22Rv1 (cell line): ENCODE measurements around the gene IL17B.

Experiments
- H3K27ac ChIP-seq: fragments of 450-650 bp; 2 replicates; pipeline ENCODE4 v1.5.1; 2017
- ZFX ChIP-seq: fragments of 450-650 bp; IDR thresholded peaks from 2 replicates; pipeline ENCODE4 v1.6.1; 2017; ENCODE audit warnings: antibody characterized with exemption, borderline replicate concordance
- TF ChIP-seq, protein P1 (sequence below): fragments of 450-650 bp; IDR thresholded peaks from 2 replicates; pipeline ENCODE4 v1.5.1; 2017; ENCODE audit warnings: mild to moderate bottlenecking

IL17B gene

DNA sequence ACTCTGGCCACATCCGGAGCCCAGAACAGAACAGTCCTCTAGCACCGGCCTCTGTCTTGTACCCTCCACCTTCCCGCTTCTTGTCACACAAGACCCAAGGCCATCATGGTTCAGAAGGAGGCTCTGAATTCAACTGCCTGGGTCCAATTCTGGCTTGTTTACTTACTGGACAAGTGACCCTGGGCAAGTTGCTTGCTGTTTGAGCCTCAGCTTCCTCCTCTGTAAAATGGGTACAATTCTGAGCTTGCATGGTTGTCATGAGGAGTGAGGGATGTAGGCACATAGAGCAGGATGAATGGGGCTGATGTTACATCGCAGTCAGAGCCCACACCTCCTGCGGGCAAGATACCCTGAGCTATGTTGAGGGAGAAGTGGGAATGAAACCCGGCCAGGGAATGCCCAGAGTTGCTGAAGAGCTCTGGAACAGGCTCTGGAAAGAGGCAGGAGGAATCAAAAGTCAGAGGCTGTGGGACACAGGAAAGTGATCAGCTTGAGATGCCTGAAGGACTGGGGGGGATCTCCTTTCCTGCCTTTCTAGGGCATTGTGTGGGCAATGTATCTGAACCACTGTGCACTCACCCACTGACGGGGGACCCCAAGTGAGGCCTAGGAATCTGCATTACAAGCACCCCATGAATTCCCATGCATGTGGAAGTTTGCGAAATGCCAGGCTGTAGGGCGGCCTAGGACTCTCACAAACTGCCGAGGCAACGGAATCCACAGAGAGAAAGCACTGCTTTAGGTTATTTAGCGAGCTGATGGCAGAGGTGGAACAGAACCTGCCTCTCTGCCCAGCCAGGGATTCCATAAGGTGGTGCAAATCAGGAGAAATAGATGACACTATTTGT, 29.4 kb upstream of the IL17B start:
- TF ChIP-seq, protein P1, sequence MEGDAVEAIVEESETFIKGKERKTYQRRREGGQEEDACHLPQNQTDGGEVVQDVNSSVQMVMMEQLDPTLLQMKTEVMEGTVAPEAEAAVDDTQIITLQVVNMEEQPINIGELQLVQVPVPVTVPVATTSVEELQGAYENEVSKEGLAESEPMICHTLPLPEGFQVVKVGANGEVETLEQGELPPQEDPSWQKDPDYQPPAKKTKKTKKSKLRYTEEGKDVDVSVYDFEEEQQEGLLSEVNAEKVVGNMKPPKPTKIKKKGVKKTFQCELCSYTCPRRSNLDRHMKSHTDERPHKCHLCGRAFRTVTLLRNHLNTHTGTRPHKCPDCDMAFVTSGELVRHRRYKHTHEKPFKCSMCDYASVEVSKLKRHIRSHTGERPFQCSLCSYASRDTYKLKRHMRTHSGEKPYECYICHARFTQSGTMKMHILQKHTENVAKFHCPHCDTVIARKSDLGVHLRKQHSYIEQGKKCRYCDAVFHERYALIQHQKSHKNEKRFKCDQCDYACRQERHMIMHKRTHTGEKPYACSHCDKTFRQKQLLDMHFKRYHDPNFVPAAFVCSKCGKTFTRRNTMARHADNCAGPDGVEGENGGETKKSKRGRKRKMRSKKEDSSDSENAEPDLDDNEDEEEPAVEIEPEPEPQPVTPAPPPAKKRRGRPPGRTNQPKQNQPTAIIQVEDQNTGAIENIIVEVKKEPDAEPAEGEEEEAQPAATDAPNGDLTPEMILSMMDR, result no peak
- no peak for TF ChIP-seq ZFX
- H3K27ac ChIP-seq, result no peak overlapping the region

DNA sequence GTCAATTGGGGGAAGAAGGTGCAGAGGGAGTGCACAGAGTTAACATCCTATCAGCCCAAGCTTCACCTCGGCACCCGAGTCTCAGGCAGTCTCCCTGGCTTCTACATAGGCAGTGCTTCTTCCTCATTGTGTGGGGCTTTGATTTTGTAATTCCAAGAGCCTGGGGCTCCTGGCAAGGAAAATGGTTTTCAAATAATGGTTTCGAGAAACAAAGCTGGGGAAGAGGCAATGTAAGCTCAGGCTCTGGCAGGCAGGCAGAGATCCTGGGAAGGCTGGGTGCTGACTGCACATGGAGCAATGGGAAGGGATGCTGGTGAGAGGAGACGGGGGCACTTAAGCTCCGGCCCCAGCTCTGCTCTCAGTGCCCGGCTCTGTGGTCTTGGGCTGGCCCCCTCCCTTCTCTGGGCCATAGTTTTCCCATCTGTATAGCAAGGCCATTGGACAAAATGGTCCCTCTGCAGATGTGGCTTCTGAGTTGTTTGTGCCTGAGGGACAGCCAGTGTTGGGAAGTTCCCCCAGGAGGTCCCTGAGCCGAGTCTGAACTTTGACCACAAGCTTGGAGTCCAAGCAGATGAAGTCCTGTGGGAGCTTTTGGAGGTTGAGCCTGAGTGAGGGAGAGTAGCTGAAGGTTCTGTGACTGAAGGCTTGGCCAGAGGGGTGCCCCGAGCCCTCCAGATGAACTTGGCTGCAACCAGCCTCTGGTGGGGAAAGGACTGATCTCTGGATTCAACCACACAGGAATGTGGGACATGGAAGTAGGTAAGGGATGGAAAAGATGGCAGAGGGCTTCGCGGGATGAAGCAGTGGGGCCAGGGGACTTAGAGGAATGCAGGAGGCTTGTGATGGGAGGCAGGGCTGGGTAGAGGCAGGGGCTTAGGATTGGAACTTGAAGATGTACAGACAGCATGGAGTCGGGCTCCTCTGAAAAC, 28.5 kb upstream of the IL17B start:
- TF ChIP-seq, protein P1, result no peak
- no peak for TF ChIP-seq ZFX
- no peak overlapping the region for H3K27ac ChIP-seq

DNA sequence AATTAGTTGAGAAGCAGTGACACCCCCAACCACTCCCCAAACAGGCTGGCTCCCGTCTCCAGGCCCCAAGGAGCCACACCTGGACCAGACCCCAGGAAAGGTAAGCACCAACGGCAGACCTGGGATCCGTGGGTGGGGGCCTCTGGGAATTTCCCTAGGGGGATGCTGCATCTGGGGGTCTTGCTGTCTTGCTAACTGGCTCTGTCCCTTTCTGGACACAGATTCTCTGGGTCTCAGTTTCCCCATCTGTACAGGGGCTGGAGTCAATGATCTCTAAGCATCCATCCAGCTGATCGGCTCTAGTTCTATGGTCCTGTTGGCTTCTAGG, 27.9 kb upstream of the IL17B start:
- TF ChIP-seq ZFX, result no peak
- TF ChIP-seq, protein P1, result no peak
- no peak overlapping the region for H3K27ac ChIP-seq

DNA sequence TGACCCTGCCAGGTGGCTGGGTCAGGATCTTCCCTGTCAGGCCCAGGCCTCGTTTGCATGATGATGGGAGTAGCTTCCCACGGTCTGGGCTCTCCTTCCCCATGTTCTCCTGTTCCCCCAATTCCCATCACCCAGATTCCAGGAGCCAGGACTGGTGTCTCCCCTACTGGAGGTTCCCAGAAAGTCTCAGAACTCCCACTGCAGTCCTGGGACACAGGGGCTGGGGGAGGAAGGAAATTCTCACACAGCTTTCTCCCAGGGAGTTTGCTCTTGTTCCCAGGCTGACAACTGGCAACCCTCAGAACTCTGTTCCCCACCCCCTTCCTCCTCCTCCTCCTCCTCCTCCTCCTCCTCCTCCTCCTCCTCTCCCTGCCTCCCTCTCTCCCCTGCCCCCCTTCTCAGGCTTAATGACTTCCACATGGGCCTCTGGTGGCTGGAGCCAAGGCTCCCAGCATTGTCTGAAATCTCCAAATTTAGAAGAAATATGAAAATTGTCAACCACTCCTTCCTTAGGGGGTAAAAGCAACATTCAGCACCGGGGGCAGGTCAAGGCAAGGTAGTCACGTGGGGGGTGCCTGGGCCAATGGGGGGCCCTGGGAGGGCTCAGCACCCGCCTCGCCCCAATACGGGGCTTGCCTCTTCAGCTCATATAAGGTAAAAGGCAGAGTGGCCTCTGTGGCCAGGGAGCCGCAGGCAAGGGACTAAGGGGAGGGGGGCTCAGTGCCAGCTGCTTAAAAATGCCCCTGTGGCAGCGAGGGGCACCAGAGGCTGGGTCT, 27.3 kb upstream of the IL17B start:
- H3K27ac ChIP-seq, result no peak overlapping the region
- TF ChIP-seq, protein P1, result no peak
- no peak for TF ChIP-seq ZFX

DNA sequence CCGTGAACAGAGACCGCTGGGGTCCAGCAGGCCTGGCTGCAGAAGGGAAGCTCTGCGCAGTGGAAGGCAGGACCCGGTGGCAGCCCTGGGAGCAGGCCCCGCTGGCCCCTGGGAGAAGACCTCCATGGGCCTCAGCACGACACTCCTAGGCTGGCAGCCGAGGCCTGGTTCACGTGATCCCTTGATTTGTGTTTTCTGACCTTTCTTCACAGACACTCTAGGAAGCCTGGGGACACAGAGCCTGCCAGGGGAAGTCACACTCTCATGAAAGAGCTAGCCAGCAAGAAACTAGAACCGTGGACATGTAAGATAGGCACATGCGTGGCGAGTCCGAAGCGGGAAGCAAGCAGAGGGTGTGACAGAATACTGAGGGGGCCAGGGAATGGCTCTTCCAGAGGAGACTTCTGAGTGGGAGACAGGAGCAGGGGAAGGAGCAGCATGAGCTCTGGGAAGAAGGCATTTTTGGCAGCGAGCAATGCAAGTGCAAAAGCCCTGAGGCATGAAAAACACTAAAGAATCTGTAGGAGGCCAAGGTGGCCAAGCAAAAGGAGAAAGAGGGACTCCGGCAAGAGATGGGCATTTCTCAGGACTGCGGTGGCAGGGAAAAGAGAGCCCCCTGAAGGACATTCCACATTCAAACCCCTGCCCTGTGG, 26.6 kb upstream of the IL17B start:
- no peak for TF ChIP-seq ZFX
- TF ChIP-seq, protein P1, result no peak
- H3K27ac ChIP-seq, result no peak overlapping the region

DNA sequence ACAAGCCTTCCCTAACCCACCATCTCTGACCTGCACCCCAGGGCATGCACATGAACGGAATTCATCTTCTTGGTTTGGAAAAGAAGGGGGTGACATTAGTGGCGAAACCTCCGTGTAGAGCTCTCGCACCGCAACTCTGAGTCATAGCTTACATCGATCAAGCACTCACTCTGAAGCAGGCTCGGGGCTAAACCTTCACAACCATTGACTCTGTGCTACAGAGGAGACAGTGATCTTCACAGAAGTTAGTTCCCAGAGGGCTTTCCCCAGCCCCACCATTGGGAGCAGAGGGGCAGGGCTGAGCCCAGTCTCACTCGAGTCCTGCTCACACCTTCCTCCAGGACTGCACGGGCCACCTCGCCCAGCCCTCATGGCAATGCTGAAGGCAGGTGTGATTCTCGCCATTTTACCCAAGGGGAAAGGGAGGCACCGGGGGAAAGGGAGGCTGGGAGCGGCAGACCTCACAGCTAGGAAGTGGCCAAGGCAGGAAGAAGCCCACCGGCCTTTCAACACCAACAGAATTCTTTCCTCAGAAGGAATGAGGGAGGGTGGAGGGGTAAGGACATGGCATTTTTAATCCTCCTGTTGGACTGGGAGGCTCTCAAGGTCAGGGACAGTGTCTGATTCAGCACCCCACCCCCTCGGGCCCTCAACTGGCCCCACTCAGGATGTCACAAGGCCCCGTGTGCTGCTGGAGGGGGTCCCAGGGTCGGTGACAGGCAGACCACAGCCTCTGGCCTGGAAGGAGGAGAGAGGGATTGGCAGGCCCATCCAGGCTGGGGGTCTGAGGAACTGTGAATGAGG, 25.9 kb upstream of the IL17B start:
- no peak overlapping the region for H3K27ac ChIP-seq
- no peak for TF ChIP-seq ZFX
- TF ChIP-seq, protein P1, result no peak
